Activated T-cell treated with anti-CD3 and anti-CD28 coated beads, Interleukin-2, amount 50 U/mL, for 72 hours (primary cell): ENCODE data around the gene FHOD3. TPM values are rescaled to one million over a fixed set of nuclear protein-coding genes. Genes with fewer than 3 reads are reported as not detected.

Experiments used
- ATAC-seq, 2 donors: fragments of 150-1000 bp; cut with Tn5 transposase; replicated peaks in 1 of 2; 2 replicates each; pipeline ENCODE4 v1.10.0; 2021; ENCODE audit warnings: moderate library complexity in 2 of 2, mild to moderate bottlenecking in 1 of 2
- DNase-seq, 2 donors: peaks; one replicate each; pipeline ENCODE4 v3.0.0; 2021 to 2022; ENCODE audit warnings: mixed read lengths in 1 of 2
- H3K27ac Mint-ChIP-seq: one replicate; pipeline ENCODE4 v1.8.0; 2022; ENCODE audit warnings: mild to moderate bottlenecking, moderate library complexity, mixed read lengths
- H3K27me3 Mint-ChIP-seq: one replicate; pipeline ENCODE4 v1.8.0; 2022; ENCODE audit warnings: low read depth, mixed read lengths
- H3K36me3 Mint-ChIP-seq, 2 donors: one replicate each; pipeline ENCODE4 v1.8.0; 2022; ENCODE audit warnings: mixed read lengths in 2 of 2, mild to moderate bottlenecking in 1 of 2; ENCODE audit not compliant: insufficient read depth in 2 of 2
- H3K4me1 Mint-ChIP-seq: one replicate; pipeline ENCODE4 v1.8.0; 2022; ENCODE audit warnings: low read depth, mixed read lengths
- H3K4me3 Mint-ChIP-seq, 2 donors: one replicate each; pipeline ENCODE4 v1.8.0; 2022; ENCODE audit warnings: mild to moderate bottlenecking in 2 of 2, mixed read lengths in 2 of 2, moderate library complexity in 2 of 2
- H3K9me3 Mint-ChIP-seq, 2 donors: one replicate each; pipeline ENCODE4 v1.8.0; 2022; ENCODE audit warnings: mixed read lengths in 2 of 2
- total RNA-seq, 2 donors: library from RNA; stranded (reverse); gene quantifications; one replicate each; pipeline ENCODE4 v1.2.3, GENCODE V29; 2022

Gene FHOD3
- total RNA-seq, 2 donors from 2014 or later, result 0.28 TPM; not detected in 1

DNA sequence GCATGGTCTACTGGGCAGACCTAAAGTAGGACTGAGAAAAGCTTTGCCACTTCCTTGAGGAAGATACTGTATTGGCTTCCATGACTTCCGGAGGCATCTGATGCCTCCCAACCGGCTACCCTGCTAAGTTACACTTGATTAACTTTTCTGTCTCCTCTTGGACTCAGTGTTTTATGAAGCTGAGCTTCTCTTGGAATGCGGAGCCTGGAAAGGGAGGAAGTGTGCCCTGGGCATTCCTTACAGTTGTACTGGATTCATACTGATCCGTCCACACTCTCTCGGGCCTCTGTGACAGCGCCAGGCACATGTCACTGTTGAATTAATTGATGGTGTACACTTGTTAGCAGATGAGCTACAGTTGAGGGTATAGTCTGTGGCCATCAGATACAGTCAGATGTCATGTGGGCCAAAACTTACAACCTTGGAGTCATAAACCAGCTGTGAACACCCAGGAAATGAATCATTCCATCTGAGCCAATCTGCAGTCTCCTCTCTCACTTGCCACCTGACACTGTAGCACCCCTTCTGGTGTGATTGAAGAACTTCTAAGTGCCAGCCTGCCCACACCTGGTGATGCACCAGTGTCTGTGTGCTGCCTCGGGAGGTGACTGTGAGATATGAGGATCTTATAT lies 122.5 kb downstream of the FHOD3 start:
- Mint-ChIP-seq H3K9me3 (no peaks in the 10 kb centered on the region), H3K27ac (no peak overlapping the region), H3K4me3 (no peak overlapping the region), H3K27me3 (peaks cover 21% of the 10 kb centered on the region), H3K36me3 (no peaks in the 10 kb centered on the region), H3K4me1 (peaks cover 8% of the 10 kb centered on the region)
- DNase-seq, result peak; percentile 35 to 37
- peak; percentile 94 to 98 for ATAC-seq

DNA sequence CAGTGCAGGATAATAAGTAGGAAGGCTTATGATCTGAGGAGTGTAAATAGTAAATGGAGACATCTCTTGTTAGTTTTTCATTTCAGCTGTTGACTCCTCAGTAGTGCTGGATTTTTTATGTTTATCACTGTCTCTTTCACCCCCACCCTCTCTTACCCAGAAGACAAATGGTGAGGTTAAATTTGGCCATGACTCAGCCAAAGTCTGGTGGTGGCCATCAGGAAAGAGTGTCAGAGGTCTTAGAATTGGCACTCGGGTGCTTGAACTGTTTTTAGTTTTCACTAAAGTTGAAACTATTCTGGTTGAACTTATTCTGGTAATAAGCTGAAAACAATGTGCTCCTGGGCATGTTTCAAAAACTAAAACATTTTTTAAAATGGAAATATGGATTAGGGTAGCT lies 123.3 kb downstream of the FHOD3 start:
- ATAC-seq (no peak), DNase-seq (no peak)
- Mint-ChIP-seq H3K27me3 (peaks cover 21% of the 10 kb centered on the region), H3K4me3 (no peak overlapping the region), H3K9me3 (no peaks in the 10 kb centered on the region), H3K27ac (no peak overlapping the region), H3K36me3 (no peaks in the 10 kb centered on the region), H3K4me1 (peaks cover 8% of the 10 kb centered on the region)

DNA sequence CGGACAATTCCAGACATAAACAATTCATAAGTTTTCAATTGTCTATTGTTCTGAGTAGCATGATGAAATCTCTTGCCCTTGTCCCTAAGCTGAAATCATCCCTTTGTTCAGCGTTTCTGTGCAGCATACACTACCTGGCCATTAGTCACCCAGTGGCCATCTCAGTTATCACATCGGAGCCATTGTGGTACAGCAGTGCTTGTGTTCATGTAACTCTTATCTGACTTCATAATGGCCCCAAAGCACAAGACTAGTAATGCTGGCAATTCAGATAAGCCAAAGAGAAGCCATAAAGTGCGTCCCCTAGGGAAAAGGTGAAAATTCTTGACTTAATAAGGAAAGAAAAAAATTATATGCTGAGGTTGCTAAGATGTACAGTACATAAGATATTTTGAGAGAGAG lies 127.2 kb downstream of the FHOD3 start:
- Mint-ChIP-seq H3K4me3 (no peak overlapping the region), H3K27ac (no peak overlapping the region), H3K4me1 (peaks cover 8% of the 10 kb centered on the region), H3K9me3 (no peaks in the 10 kb centered on the region), H3K27me3 (peaks cover 20% of the 10 kb centered on the region), H3K36me3 (no peaks in the 10 kb centered on the region)
- no peak for ATAC-seq
- DNase-seq, result no peak

DNA sequence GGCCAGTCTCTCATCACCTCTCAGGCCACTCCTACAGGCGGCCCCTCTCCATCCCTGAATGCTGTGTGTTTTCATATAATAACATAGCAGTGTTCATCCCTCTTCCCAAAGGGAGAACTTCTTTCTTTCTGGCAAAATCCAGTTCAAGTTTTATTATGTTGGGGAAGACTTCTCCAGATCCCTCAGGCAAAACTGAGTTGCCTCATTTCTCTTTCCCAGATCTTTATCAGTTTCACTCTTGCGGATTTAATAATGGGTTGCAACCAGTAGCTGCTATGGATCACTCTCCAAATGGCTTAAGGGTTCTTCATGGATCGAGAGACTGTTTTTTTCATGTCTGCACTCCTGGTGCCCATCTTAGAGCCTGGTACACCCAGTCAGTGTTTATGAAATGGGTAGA lies 129.9 kb downstream of the FHOD3 start:
- no peak overlapping the region for H3K4me3 Mint-ChIP-seq
- H3K27me3 Mint-ChIP-seq, result peaks cover 17% of the 10 kb centered on the region
- H3K9me3 Mint-ChIP-seq, result no peaks in the 10 kb centered on the region
- H3K27ac Mint-ChIP-seq, result no peak overlapping the region
- H3K36me3 Mint-ChIP-seq, result no peaks in the 10 kb centered on the region
- H3K4me1 Mint-ChIP-seq, result no peaks in the 10 kb centered on the region
- ATAC-seq, result no peak
- DNase-seq, result no peak

DNA sequence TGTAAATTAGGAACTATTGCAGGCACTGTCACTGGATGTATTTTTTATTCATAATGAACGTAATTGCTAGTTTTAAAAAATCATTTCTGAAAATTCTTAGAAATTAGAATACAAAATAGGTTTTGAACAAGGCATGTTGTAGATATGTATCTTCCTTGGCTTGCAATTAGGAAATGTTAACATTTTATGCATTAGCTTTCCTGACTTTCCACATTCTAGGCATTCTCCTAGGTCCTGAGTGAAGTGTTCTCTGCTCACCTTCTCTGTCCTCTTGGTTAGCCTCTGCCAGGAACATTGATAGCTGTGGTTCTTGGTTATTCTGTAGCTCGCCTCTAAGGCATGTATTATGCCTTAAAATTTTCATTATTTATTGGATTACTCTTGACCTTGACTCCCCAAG lies 130.3 kb downstream of the FHOD3 start:
- Mint-ChIP-seq H3K4me3 (no peak overlapping the region), H3K27me3 (peaks cover 20% of the 10 kb centered on the region), H3K36me3 (no peaks in the 10 kb centered on the region), H3K4me1 (no peaks in the 10 kb centered on the region), H3K27ac (no peak overlapping the region), H3K9me3 (no peaks in the 10 kb centered on the region)
- no peak for ATAC-seq
- no peak for DNase-seq

DNA sequence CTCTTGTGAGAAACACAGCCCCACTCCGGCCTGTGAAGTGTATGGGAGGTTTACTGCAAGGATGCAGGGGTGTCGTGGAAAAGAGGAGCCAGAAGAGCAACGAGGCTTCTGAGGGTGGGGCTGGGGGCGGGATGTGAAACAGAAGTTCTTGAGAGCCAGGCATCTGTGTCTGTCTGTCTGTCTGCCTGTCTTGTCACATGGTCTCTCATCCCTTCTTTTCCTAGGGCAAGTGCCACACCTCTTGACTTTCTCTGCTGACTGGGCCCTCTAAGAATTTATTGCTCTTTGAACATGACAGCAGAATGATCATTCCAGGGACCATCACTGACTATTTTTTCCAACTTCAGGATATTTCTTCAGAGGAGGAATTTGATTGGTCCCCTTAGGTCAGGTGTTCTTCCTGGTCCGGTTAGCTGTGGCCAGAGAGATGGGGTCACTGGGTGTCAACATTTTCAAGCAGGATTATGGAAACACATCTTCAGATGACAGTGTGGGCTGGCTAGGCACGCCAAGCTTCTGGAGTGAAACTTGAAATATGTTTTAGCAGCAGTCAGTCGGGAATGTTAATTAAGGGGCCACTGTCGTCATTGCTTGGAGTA lies 131.0 kb downstream of the FHOD3 start:
- no peak for DNase-seq
- no peak for ATAC-seq
- Mint-ChIP-seq H3K4me3 (no peak overlapping the region), H3K36me3 (no peaks in the 10 kb centered on the region), H3K27ac (no peak overlapping the region), H3K9me3 (no peaks in the 10 kb centered on the region), H3K4me1 (no peaks in the 10 kb centered on the region), H3K27me3 (peaks cover 20% of the 10 kb centered on the region)

DNA sequence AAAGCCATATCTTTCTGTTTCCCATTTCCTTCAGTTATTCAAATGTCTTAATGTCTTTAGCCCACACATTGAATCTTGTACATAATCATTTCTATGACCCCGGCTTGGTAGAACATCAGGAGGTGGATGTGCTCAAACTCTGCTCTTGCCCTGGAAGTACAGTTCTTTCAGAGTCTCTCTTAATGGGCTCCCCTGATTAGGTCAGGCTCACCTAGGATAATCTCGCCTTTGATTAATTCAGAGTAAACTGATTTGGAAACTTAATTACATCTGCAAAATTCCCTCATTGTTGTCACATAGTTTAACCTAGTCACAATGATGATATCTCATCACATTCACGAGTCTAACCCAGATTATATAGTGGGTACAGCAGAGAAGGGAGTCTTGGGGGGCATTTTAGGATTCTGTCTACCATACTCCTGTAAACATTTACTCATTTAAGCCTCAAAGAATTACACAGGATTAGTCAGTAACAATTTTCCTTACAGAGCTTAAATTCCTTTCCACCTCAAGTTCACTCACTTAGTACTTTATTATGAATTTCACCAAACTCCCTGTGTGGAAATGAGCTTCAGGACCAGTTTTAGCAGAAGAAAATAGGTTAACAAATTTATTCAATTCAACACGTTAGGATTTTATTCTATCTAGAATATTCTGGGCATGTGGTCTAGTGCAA lies 135.5 kb downstream of the FHOD3 start:
- Mint-ChIP-seq H3K4me1 (no peaks in the 10 kb centered on the region), H3K27ac (no peak overlapping the region), H3K9me3 (no peaks in the 10 kb centered on the region), H3K4me3 (no peak overlapping the region), H3K27me3 (peaks cover 12% of the 10 kb centered on the region), H3K36me3 (no peaks in the 10 kb centered on the region)
- no peak for ATAC-seq
- no peak for DNase-seq

DNA sequence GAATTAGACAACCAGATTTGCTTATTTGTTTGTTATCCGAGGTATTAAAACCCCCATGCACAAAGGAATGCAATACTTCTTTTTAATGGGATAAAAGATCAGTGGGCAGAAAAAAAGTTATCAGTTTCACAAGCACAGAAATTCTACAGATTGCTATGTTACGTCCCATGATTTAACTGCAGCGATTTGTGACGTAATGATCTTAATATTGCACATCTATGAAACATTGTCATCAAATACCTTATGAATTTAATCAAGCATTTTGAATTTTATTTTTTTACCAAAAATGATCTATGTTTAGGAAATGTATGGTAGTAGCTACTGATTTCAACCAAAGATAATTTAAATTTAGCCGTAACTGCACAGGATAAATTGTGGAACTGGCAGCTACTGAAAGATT lies 138.9 kb downstream of the FHOD3 start:
- Mint-ChIP-seq H3K4me1 (no peaks in the 10 kb centered on the region), H3K36me3 (no peaks in the 10 kb centered on the region), H3K27me3 (peaks cover 25% of the 10 kb centered on the region), H3K4me3 (no peak overlapping the region), H3K9me3 (no peaks in the 10 kb centered on the region), H3K27ac (no peak overlapping the region)
- no peak for ATAC-seq
- no peak for DNase-seq

DNA sequence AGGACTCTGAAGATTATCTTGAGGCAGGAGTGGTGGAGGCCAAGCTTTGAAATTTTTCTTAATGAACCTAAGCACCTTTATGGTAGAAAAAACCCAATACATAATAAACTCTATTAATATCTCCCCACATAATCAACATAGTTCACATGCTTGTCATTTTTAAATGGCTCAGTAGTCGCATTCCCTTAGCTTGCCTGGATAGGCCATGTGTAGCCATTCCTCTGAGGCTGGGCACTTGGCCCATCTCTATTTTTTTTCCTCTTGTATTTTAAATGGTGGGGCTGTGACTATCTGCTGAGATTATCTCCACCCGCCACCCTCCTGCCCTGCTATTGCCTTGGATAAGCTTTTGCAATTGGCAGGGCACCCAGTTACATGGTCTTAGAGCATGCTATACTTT lies 143.1 kb downstream of the FHOD3 start:
- H3K27ac Mint-ChIP-seq, result no peak overlapping the region
- H3K9me3 Mint-ChIP-seq, result no peaks in the 10 kb centered on the region
- no peaks in the 10 kb centered on the region for H3K4me1 Mint-ChIP-seq
- DNase-seq (no peak), ATAC-seq (no peak)
- H3K36me3 Mint-ChIP-seq, result no peaks in the 10 kb centered on the region
- no peak overlapping the region for H3K4me3 Mint-ChIP-seq
- H3K27me3 Mint-ChIP-seq, result peaks cover 34% of the 10 kb centered on the region

DNA sequence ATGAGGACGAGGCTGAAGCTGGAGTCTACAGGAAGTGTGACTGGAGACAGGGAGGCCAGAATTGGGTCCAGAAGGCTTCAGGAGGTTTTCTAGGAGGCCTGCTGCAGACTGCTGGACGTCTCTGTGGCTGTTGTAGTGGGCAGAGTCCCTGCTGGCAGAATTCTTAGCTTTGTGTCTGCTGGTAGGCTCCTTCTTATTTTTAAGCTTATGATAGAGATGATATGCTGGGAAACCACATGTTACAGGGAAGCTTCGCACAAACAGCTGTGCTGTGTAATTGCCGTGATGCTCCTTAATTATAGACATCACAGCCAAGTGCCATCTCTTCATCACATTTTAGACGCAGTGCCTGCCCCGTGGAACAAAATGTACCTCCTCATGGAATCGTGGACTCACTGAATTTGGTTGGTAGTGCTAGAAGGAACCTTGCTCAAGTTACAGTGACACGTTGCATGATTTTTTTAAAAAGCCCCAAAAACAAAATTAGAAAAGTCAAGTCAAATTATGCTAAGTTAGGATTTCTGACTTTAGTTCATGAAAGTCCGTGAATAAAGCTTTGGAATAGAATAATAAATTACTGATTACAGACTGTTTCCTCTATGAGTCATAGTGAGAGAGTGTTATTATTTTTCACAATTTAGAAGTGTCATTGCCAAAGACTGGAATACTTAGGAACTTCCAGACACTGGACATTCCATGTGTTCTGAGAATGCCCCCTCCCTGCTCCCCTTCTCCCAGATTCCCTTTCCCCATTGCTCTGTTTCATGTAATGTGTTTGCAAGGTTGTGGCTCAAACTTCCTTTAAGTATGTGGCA lies 144.1 kb downstream of the FHOD3 start:
- Mint-ChIP-seq H3K4me3 (no peak overlapping the region), H3K4me1 (no peaks in the 10 kb centered on the region), H3K9me3 (no peaks in the 10 kb centered on the region), H3K36me3 (no peaks in the 10 kb centered on the region), H3K27ac (no peak overlapping the region), H3K27me3 (peaks cover 34% of the 10 kb centered on the region)
- DNase-seq (no peak), ATAC-seq (no peak)

DNA sequence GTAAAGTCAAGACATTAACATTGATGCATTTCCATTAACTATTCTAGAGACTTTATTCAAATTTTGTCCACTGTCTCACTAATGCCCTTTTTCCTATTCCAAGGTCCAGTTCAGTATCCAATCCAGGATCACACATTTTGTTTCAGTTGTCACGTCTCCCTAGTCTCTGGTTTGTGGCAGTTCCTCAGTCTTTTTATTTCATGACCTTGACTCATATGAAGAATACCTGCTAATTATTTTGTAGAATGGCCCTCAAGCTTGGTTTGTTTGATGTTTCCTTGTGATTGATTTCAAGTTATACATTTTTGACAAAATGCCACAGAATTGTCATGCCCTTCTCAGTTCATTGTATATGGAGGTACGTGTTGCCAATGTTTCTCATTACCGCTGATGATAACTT lies 145.2 kb downstream of the FHOD3 start:
- Mint-ChIP-seq H3K27me3 (peaks cover 34% of the 10 kb centered on the region), H3K27ac (no peak overlapping the region), H3K4me3 (no peak overlapping the region), H3K9me3 (no peaks in the 10 kb centered on the region), H3K4me1 (no peaks in the 10 kb centered on the region), H3K36me3 (no peaks in the 10 kb centered on the region)
- no peak for DNase-seq
- ATAC-seq, result no peak

DNA sequence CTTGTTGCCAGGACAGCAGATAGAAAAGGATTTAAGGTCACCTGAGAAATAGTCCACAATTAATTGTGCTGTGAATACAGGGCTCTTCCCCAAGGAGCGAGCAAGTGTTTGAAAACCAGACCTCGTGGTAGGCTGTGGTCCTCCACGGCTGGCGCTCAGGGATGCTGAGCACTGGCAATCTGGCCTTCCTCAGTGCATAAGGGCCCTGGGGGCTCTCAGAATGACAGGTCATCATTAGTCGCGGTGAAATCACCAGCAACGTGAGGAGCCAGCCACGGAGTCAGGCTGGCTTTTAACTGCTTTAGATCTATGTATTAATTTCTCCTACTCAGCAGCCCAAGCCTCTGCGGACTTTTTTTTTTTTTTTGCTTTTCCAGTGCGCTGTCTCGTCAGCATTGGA lies 148.5 kb downstream of the FHOD3 start:
- Mint-ChIP-seq H3K4me1 (no peaks in the 10 kb centered on the region), H3K9me3 (no peaks in the 10 kb centered on the region), H3K4me3 (no peak overlapping the region), H3K36me3 (no peaks in the 10 kb centered on the region), H3K27me3 (peaks cover 15% of the 10 kb centered on the region), H3K27ac (no peak overlapping the region)
- DNase-seq, result no peak
- no peak for ATAC-seq
